ENCODE results near the gene IFI6. TPM values are rescaled to one million over a fixed set of nuclear protein-coding genes. Genes with fewer than 3 reads are reported as not detected.
"Not testable (repeated sequence)": the region's sequence is repeated elsewhere in the genome, so short reads cannot be mapped to it uniquely, and the experiment has no call there.

The IFI6 gene
- total RNA-seq, 1 experiment from 2014 or later: 8.6 TPM

- ChIA-PET CTCF (no interaction called here), POLR2A (ENCODE audit: unreplicated experiment) (interaction anchor here (0.7 kb wide), 1 partner anchor 465 kb away, joined by 4 read pairs; no protein-coding TSS in a partner anchor)
- no peak overlapping the region for H3K27ac ChIP-seq
- DNase-seq: no peak
- no peaks in the 10 kb centered on the region for H3K79me2 ChIP-seq (ENCODE audit: low read depth)
- no peaks in the 10 kb centered on the region for H3K9me3 ChIP-seq (ENCODE audit: insufficient read depth, low read depth)
- intact Hi-C loops (cut with micrococcal nuclease; ENCODE audit: unreplicated experiment): no loop called here
- H2AFZ ChIP-seq: no peak overlapping the region
- no peak overlapping the region for H3K4me2 ChIP-seq
- no peaks in the 10 kb centered on the region for H3K36me3 ChIP-seq (ENCODE audit: low read depth)
- H3K4me1 ChIP-seq (replicated peaks; ENCODE audit: insufficient read depth): peaks cover 5% of the 10 kb centered on the region; the same call in 1 of the 2 replicates
- H3F3A ChIP-seq (ENCODE audit: insufficient read depth, low read depth): no peaks in the 10 kb centered on the region
- H3K9me2 ChIP-seq (ENCODE audit: insufficient read depth): no peaks in the 10 kb centered on the region
- no TSS peak for BruUV-seq (replicated peaks)
- no peak overlapping the region for H3K4me3 ChIP-seq
- TF ChIP-seq EZH2 (IDR thresholded peaks at IDR 0.05; ENCODE audit: low read depth) (no peak), CTCF (conservative IDR thresholded peaks at IDR 0.05) (no peak)
- H4K20me1 ChIP-seq (ENCODE audit: insufficient read depth): no peaks in the 10 kb centered on the region
- no peaks in the 10 kb centered on the region for H3K27me3 ChIP-seq (ENCODE audit: insufficient read depth, low read depth)
Measured at GRCh38 chr1:27622828-27623227, 49.2 kb downstream of the IFI6 start.

GRCh38 chr1:27621051-27621920, 50.7 kb downstream of the IFI6 start:
- intact Hi-C loops (cut with micrococcal nuclease; ENCODE audit: unreplicated experiment): no loop called here
- H2AFZ ChIP-seq: no peak overlapping the region
- DNase-seq: no peak
- no peaks in the 10 kb centered on the region for H3K9me2 ChIP-seq (ENCODE audit: insufficient read depth)
- H3K4me1 ChIP-seq (replicated peaks; ENCODE audit: insufficient read depth): peaks cover 5% of the 10 kb centered on the region; the same call in 1 of the 2 replicates
- H3F3A ChIP-seq (ENCODE audit: insufficient read depth, low read depth): no peaks in the 10 kb centered on the region
- POLR2A ChIA-PET (ENCODE audit: unreplicated experiment): no interaction called here
- BruUV-seq (replicated peaks): no TSS peak
- no peaks in the 10 kb centered on the region for H3K36me3 ChIP-seq (ENCODE audit: low read depth)
- no peak overlapping the region for H3K4me2 ChIP-seq
- H3K79me2 ChIP-seq (ENCODE audit: low read depth): no peaks in the 10 kb centered on the region
- no peaks in the 10 kb centered on the region for H3K9me3 ChIP-seq (ENCODE audit: insufficient read depth, low read depth)
- H4K20me1 ChIP-seq (ENCODE audit: insufficient read depth): no peaks in the 10 kb centered on the region
- CTCF ChIA-PET: interaction anchor here (0.7 to 0.8 kb wide), 2 partner anchors 20 to 41 kb away, joined by 6 to 20 read pairs; no protein-coding TSS in a partner anchor
- no peak overlapping the region for H3K4me3 ChIP-seq
- H3K27ac ChIP-seq: no peak overlapping the region
- no peaks in the 10 kb centered on the region for H3K27me3 ChIP-seq (ENCODE audit: insufficient read depth, low read depth)
- TF ChIP-seq CTCF (conservative IDR thresholded peaks at IDR 0.05) (no peak), EZH2 (IDR thresholded peaks at IDR 0.05; ENCODE audit: low read depth) (no peak)

- H3K9me3 ChIP-seq (ENCODE audit: insufficient read depth, low read depth); H3K27me3 ChIP-seq (ENCODE audit: insufficient read depth, low read depth); H3K9me2 ChIP-seq (ENCODE audit: insufficient read depth); CTCF ChIA-PET; H3F3A ChIP-seq (ENCODE audit: insufficient read depth, low read depth); H3K4me2 ChIP-seq; H2AFZ ChIP-seq; H3K4me3 ChIP-seq; H3K79me2 ChIP-seq (ENCODE audit: low read depth); H4K20me1 ChIP-seq (ENCODE audit: insufficient read depth); BruUV-seq (replicated peaks); H3K27ac ChIP-seq; H3K36me3 ChIP-seq (ENCODE audit: low read depth); POLR2A ChIA-PET (ENCODE audit: unreplicated experiment); DNase-seq; H3K4me1 ChIP-seq (replicated peaks; ENCODE audit: insufficient read depth); intact Hi-C loops (cut with micrococcal nuclease; ENCODE audit: unreplicated experiment): not testable (repeated sequence)
Measured at GRCh38 chr1:27619782-27620438, 52.1 kb downstream of the IFI6 start.

All from PC-9 (cell line).